Liver (tissue), 2 donors: ENCODE results near the gene TMEM108.

Experiments used
- CTCF ChIP-seq: fragments of 150-350 bp; IDR thresholded peaks from 2 replicates; pipeline ENCODE4 v1.5.1; 2017; ENCODE audit warnings: improper control_type of control experiment, low read depth, low read length; ENCODE audit not compliant: missing input control
- YY1 ChIP-seq: IDR thresholded peaks from 2 replicates; pipeline ENCODE4 v1.6.1; 2016; ENCODE audit warnings: antibody characterized with exemption, mild to moderate bottlenecking
- donor health status: healthy.

- no peak for TF ChIP-seq YY1
- TF ChIP-seq CTCF: no peak
Observed at GRCh38 chr3:133130168-133130567, 92.0 kb downstream of the TMEM108 start.
